Mesothelial cell of epicardium (in vitro differentiated cells): Measurements from ENCODE around the gene DACH1. TPM values are rescaled to one million over a fixed set of nuclear protein-coding genes. Genes with fewer than 3 reads are reported as not detected.
A peak's percentile ranks its signal among the peaks of the same experiment; 100 is the strongest.
"Not testable (repeated sequence)": the region's sequence is repeated elsewhere in the genome, so short reads cannot be mapped to it uniquely, and the experiment has no call there.

ENCODE experiments used
- DNase-seq, 2 experiments: peaks; one replicate each; pipeline ENCODE4 v3.0.0; 2021; ENCODE audit warnings: low spot score in 2 of 2; ENCODE audit not compliant: unreplicated experiment in 2 of 2
- H3K27ac Mint-ChIP-seq: 2 replicates; pipeline ENCODE4 v1.8.0; 2021; ENCODE audit warnings: mixed read lengths
- H3K27me3 Mint-ChIP-seq: 2 replicates; pipeline ENCODE4 v1.8.0; 2021; ENCODE audit warnings: low read depth, mixed read lengths
- H3K36me3 Mint-ChIP-seq: 2 replicates; pipeline ENCODE4 v1.8.0; 2021; ENCODE audit warnings: mixed read lengths
- H3K4me1 Mint-ChIP-seq: 2 replicates; pipeline ENCODE4 v1.8.0; 2021; ENCODE audit warnings: mixed read lengths
- H3K4me3 Mint-ChIP-seq: 2 replicates; pipeline ENCODE4 v1.8.0; 2021; ENCODE audit warnings: mild to moderate bottlenecking, moderate library complexity, mixed read lengths
- H3K9me3 Mint-ChIP-seq: 2 replicates; pipeline ENCODE4 v1.8.0; 2021; ENCODE audit warnings: mixed read lengths
- total RNA-seq: library from RNA; stranded (reverse); gene quantifications from 3 replicates; pipeline ENCODE4 v1.2.1, GENCODE V29; 2021
- TF ChIP-seq, protein P1 (sequence below): fragments of 200-600 bp; sonication (generic); IDR thresholded peaks from one replicate; pipeline ENCODE4 v1.5.0; 2021; ENCODE audit warnings: antibody characterized with exemption; ENCODE audit not compliant: unreplicated experiment

Gene DACH1
- total RNA-seq: 66.8 to 69.0 TPM (median 67.0 TPM) in 3 replicates

DNA sequence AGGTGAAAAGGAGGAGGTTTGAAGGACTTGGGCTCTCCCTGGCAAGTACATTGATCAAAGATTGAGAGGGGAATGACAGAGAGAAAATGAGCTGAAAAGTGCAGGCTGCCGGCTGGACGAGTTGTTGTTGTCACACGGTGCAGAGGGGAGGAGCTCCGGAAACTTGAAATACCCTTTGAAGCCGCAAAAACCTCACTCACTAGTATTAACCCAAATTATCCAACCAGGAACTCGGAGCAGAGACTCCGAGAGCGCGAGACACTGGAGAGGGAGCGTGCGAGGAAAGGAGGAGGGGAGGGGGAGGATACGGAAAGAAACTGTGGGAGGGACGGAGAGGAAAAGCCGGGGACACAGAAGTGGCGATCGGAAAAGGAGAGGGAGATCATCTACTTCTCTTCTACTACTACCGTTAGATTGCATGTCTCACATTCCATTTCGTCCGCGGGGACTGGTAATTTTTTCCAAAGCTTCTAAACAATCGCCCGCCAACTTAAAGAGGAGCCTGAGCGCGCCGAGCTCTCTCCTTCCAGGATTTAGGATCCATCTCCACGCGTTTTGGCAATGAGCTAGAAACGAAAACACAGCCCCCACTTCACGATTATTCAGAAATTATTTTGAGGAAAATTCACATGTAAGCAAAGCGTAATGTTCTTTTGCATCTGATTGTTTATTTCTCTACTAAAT, at the start of gene DACH1:
TSS of gene DACH1 (minus strand) at position 74 of the 684 bp plus-strand sequence.
- Mint-ChIP-seq H3K36me3 (no peaks in the 10 kb centered on the region), H3K27me3 (no peaks in the 10 kb centered on the region), H3K4me3 (peak within 1 kb of the TSS; percentile 98), H3K27ac (peak within 1 kb of the TSS; percentile 94), H3K9me3 (no peaks in the 10 kb centered on the region), H3K4me1 (peaks cover 52% of the 10 kb centered on the region)
- TF ChIP-seq, protein P1, sequence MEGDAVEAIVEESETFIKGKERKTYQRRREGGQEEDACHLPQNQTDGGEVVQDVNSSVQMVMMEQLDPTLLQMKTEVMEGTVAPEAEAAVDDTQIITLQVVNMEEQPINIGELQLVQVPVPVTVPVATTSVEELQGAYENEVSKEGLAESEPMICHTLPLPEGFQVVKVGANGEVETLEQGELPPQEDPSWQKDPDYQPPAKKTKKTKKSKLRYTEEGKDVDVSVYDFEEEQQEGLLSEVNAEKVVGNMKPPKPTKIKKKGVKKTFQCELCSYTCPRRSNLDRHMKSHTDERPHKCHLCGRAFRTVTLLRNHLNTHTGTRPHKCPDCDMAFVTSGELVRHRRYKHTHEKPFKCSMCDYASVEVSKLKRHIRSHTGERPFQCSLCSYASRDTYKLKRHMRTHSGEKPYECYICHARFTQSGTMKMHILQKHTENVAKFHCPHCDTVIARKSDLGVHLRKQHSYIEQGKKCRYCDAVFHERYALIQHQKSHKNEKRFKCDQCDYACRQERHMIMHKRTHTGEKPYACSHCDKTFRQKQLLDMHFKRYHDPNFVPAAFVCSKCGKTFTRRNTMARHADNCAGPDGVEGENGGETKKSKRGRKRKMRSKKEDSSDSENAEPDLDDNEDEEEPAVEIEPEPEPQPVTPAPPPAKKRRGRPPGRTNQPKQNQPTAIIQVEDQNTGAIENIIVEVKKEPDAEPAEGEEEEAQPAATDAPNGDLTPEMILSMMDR: no peak
- DNase-seq: peak; percentile 43 to 66

DNA sequence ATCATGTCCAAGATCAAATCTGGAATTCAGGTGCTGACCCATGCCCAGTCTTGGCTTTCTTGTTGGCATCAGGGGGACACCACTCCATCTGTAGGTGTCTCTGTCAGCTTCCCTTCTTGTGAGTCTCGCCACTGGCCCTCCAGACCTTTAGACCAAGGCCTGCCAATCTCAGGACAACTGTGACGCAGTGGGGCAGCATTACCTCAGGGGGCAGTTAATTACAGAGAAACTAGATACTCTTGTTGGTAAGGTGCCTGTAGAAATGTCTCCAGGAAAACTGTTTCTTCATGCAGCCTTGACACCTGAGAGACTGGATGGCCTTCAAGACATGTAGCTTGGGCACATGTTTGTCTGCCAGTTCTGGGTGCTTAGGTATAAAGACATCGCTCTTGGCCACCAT, 46.7 kb upstream of the DACH1 start:
- Mint-ChIP-seq H3K27ac (no peak overlapping the region), H3K27me3 (no peaks in the 10 kb centered on the region), H3K36me3 (no peaks in the 10 kb centered on the region), H3K4me1 (peaks cover 12% of the 10 kb centered on the region), H3K9me3 (no peaks in the 10 kb centered on the region), H3K4me3 (no peak overlapping the region)
- TF ChIP-seq, protein P1: no peak
- DNase-seq: no peak

DNA sequence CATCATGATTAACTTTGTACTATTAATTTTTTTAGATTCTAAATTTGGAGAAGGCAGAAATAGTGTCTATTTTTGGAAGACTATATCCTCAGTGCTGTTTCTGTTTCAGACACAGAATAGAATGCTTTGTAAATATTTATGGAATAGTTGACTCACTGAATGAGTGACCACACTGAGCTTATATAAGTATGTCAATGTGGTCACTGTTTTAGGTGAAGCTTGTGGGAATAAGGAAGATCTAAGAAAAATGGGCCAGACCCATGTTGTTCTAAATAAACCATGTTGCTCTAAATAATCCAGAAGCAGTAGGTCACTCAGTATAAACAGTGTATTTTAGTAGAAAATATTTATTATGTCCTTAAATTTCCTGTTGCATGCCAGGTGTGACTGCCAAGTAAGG, 45.5 kb upstream of the DACH1 start:
- Mint-ChIP-seq H3K4me3 (no peak overlapping the region), H3K27me3 (no peaks in the 10 kb centered on the region), H3K4me1 (peaks cover 5% of the 10 kb centered on the region), H3K9me3 (no peaks in the 10 kb centered on the region), H3K36me3 (no peaks in the 10 kb centered on the region), H3K27ac (no peak overlapping the region)
- DNase-seq: no peak
- TF ChIP-seq, protein P1: no peak

DNA sequence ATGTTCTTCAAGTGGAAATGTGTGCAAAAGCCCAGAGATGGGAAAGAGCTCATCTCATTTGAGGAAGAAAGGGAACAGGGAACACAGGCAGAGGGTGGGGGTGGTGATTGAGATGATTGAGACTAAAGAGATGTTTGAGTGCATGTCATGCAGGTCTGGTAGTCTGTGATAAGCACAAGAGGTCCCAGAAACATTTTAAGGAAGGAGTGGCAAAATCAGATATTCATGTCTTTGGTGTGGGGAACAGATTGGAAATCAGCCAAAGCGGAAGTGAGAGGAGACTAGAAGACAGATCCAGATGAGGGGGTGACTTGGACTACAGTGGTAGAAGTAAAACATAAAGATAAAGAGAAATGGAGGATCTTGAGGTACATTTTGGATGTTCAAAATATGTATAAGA, 39.4 kb upstream of the DACH1 start:
- Mint-ChIP-seq H3K36me3 (no peaks in the 10 kb centered on the region), H3K27ac (no peak overlapping the region), H3K4me3 (no peak overlapping the region), H3K4me1 (no peaks in the 10 kb centered on the region), H3K9me3 (no peaks in the 10 kb centered on the region), H3K27me3 (no peaks in the 10 kb centered on the region)
- TF ChIP-seq, protein P1: no peak
- no peak for DNase-seq

DNA sequence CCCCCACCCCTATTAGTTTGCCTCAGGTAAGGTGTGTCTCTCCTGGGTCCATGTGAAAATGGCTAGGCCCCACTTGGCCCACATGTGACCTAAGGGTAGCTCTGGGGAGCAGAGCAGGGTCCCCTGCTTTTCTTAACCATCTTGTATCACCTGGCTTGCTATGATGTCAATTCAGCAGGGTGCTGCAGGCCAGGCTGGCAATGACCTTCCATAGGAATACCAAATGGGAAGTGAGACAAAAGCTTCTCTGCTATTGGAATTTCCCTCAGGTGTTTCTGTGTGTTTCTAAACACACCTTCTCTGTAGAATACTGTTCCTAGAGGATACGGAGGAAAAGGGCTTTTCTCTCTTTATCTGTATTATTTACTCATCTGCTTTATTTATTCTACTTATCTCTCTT, 35.7 kb upstream of the DACH1 start:
- no peaks in the 10 kb centered on the region for H3K4me1 Mint-ChIP-seq
- H3K4me3 Mint-ChIP-seq: no peak overlapping the region
- no peak overlapping the region for H3K27ac Mint-ChIP-seq
- no peaks in the 10 kb centered on the region for H3K27me3 Mint-ChIP-seq
- H3K36me3 Mint-ChIP-seq: no peaks in the 10 kb centered on the region
- peaks cover 11% of the 10 kb centered on the region for H3K9me3 Mint-ChIP-seq
- no peak for DNase-seq
- TF ChIP-seq, protein P1: no peak

DNA sequence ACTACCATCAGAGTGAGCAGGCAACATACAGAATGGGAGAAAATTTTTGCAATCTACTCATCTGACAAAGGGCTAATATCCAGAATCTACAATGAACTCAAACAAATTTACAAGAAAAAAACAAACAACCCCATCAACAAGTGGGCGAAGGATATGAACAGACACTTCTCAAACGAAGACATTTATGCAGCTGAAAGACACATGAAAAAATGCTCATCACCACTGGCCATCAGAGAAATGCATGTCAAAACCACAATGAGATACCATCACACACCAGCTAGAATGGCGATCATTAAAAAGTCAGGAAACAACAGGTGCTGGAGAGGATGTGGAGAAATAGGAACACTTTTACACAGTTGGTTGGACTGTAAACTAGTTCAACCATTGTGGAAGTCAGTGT, 26.5 kb upstream of the DACH1 start:
- H3K27me3 Mint-ChIP-seq, DNase-seq, H3K4me3 Mint-ChIP-seq, H3K4me1 Mint-ChIP-seq, H3K27ac Mint-ChIP-seq, H3K36me3 Mint-ChIP-seq: not testable (repeated sequence)
- peaks cover 19% of the 10 kb centered on the region for H3K9me3 Mint-ChIP-seq
